ENCODE data around the gene ZNF236. TPM values are rescaled to one million over a fixed set of nuclear protein-coding genes. Genes with fewer than 3 reads are reported as not detected.

ZNF236 gene
- total RNA-seq, 2 experiments from 2014 or later, result 14.4 to 15.6 TPM

DNA sequence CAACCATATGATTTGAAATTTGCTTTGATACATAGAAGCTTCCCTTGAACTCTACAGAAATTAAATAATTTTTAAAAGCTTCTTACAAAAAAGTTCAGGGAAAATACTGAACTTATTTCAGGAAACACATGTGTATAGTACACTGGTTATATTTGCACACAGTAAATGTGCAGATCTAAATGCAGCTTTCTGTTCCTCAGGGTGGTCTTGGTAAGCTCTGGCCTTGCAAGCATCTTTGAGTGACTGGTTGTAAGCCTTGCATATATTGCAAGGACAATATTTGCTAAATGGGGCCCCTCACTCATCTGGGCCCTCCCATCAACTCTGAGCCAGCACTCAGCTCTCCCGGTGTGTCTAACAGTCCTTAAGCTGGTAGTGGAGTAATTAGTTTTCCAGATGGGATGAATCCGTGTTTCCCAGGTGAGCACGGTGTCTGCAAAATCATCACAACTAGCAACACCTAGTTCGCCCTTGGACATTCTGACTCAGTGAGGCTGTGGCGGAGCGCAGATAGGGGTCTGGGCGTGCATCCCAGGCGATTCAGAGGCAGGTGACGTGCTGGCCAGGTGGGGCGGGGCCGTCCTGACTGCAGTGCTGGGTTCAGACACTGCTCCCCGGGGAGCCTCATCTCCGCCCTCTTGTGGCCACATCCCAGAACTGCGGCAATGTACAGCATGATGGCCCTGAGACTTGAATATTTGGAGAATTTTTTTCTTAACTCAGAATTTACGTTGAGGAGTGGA lies 160.7 kb downstream of the ZNF236 start:
- peak; percentile 94 for DNase-seq
- intact Hi-C loops (cut with micrococcal nuclease), result loop anchor here (1.0 kb wide), 3 partner anchors 61 to 181 kb away; no protein-coding TSS in a partner anchor
- ChIA-PET POLR2A (interaction anchor here (0.5 kb wide), 1 partner anchor 163 kb away, joined by 3 read pairs; no protein-coding TSS in a partner anchor), CTCF (interaction anchor here (0.6 to 8.5 kb wide), 34 partner anchors 9 to 668 kb away, joined by 3 to 119 read pairs (median 4); no protein-coding TSS in a partner anchor)
- Mint-ChIP-seq H3K4me1 (ENCODE audit: low read depth) (peaks cover 4% of the 10 kb centered on the region), H3K9me3 (no peaks in the 10 kb centered on the region), H3K36me3 (no peaks in the 10 kb centered on the region), H3K4me3 (no peak overlapping the region), H3K27me3 (no peaks in the 10 kb centered on the region), H3K27ac (no peak overlapping the region)

- CTCF ChIA-PET, result interaction anchor here (0.6 to 8.5 kb wide), 29 partner anchors 8 to 667 kb away, joined by 3 to 119 read pairs (median 4); no protein-coding TSS in a partner anchor
- Mint-ChIP-seq H3K27ac (no peak overlapping the region), H3K9me3 (no peaks in the 10 kb centered on the region), H3K27me3 (no peaks in the 10 kb centered on the region), H3K36me3 (no peaks in the 10 kb centered on the region), H3K4me1 (ENCODE audit: low read depth) (peaks cover 4% of the 10 kb centered on the region), H3K4me3 (no peak overlapping the region)
- POLR2A ChIA-PET, result interaction anchor here (0.5 kb wide), 1 partner anchor 163 kb away, joined by 3 read pairs; no protein-coding TSS in a partner anchor
- intact Hi-C loops (cut with micrococcal nuclease), result loop anchor here (1.0 kb wide), 3 partner anchors 61 to 181 kb away; no protein-coding TSS in a partner anchor
- DNase-seq, result no peak
Measured at GRCh38 chr18:76983613-76984051, 161.3 kb downstream of the ZNF236 start.

DNA sequence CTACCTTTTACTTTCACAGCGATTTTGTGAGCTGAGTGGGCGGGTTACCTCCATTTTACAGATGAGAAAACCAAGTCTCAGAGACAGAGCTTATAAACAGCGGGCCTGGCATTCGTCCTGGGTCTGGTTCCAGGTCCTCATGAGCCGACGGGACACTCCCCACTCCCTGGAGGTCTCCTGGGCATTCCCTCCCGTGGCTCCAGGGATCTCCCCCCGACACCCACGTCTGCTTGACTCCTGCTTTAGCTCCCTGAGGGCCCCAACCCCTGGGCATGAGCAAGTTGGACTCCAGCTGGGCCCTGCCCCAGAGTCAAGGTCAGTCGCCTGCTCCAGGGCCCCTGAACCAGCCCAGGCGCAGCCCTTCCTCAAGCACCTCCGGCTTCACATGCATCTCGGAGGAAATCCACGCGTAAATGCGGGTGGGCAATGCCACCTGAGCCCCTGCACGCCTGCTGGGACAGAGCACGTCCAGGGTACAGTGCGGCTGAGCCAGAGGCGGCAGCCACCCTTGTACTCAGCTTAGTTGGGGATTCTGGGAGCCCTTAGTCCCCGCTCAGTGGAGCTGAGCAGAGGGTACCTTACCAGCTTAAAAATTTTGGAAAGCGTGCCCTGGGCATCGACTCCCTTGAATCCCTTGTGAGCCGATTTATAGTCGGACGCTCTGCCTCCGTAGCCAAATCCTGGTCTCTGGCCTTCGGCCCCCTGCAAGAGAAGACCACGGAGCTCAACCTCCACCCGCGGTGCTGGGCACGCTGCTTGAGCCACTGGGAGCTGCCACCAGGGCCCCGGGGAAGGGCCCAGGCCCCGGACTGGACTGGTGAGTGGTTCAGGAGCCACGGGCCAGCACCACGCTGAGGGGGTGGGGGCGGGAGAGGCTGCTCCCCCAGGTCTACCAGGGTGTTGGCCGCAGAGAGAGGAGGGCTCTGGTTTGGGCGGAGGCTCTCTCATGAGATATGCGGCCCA lies 162.1 kb downstream of the ZNF236 start:
- intact Hi-C loops (cut with micrococcal nuclease), result no loop called here
- DNase-seq, result no peak

GRCh38 chr18:76985156-76985950 lies 163.0 kb downstream of the ZNF236 start:
- intact Hi-C loops (cut with micrococcal nuclease), result no loop called here
- Mint-ChIP-seq H3K4me1 (ENCODE audit: low read depth) (peaks cover 4% of the 10 kb centered on the region), H3K4me3 (no peak overlapping the region), H3K27me3 (no peaks in the 10 kb centered on the region), H3K27ac (no peak overlapping the region), H3K36me3 (no peaks in the 10 kb centered on the region), H3K9me3 (no peaks in the 10 kb centered on the region)
- CTCF ChIA-PET, result interaction anchor here (0.9 to 8.5 kb wide), 7 partner anchors 10 to 226 kb away, joined by 3 to 119 read pairs (median 6); no protein-coding TSS in a partner anchor
- POLR2A ChIA-PET, result interaction anchor here (0.6 kb wide), 1 partner anchor 78 kb away, joined by 3 read pairs; no protein-coding TSS in a partner anchor
- no peak for DNase-seq

More for the DNA sequence above, 162.1 kb downstream of the ZNF236 start:
- Mint-ChIP-seq H3K27me3 (no peaks in the 10 kb centered on the region), H3K4me1 (ENCODE audit: low read depth) (peaks cover 4% of the 10 kb centered on the region), H3K9me3 (no peaks in the 10 kb centered on the region), H3K27ac (no peak overlapping the region), H3K36me3 (no peaks in the 10 kb centered on the region), H3K4me3 (no peak overlapping the region)
- POLR2A ChIA-PET, result no interaction called here
- CTCF ChIA-PET, result interaction anchor here (0.7 to 8.5 kb wide), 23 partner anchors 7 to 227 kb away, joined by 3 to 119 read pairs (median 4); no protein-coding TSS in a partner anchor

GRCh38 chr18:76985951-76986236 lies 163.5 kb downstream of the ZNF236 start:
- Mint-ChIP-seq H3K27me3 (no peaks in the 10 kb centered on the region), H3K4me1 (ENCODE audit: low read depth) (peaks cover 4% of the 10 kb centered on the region), H3K36me3 (no peaks in the 10 kb centered on the region), H3K27ac (no peak overlapping the region), H3K4me3 (no peak overlapping the region), H3K9me3 (no peaks in the 10 kb centered on the region)
- no peak for DNase-seq
- CTCF ChIA-PET, result interaction anchor here (1.2 to 8.5 kb wide), 3 partner anchors 64 to 183 kb away, joined by 3 to 119 read pairs (median 6); no protein-coding TSS in a partner anchor
- POLR2A ChIA-PET, result interaction anchor here (0.5 to 0.6 kb wide), 2 partner anchors 79 to 680 kb away, joined by 3 to 5 read pairs; no protein-coding TSS in a partner anchor
- intact Hi-C loops (cut with micrococcal nuclease), result no loop called here

GRCh38 chr18:76986406-76986805 lies 164.0 kb downstream of the ZNF236 start:
- H3K9me3 Mint-ChIP-seq, result no peaks in the 10 kb centered on the region
- no peak overlapping the region for H3K4me3 Mint-ChIP-seq
- no peak for DNase-seq
- intact Hi-C loops (cut with micrococcal nuclease), result no loop called here
- ChIA-PET CTCF (interaction anchor here (1.2 to 8.5 kb wide), 3 partner anchors 64 to 184 kb away, joined by 3 to 119 read pairs (median 6); no protein-coding TSS in a partner anchor), POLR2A (interaction anchor here (0.5 kb wide), 1 partner anchor 679 kb away, joined by 5 read pairs; no protein-coding TSS in a partner anchor)
- H3K27ac Mint-ChIP-seq, result no peak overlapping the region
- H3K4me1 Mint-ChIP-seq (ENCODE audit: low read depth), result peaks cover 4% of the 10 kb centered on the region
- no peaks in the 10 kb centered on the region for H3K36me3 Mint-ChIP-seq
- H3K27me3 Mint-ChIP-seq, result no peaks in the 10 kb centered on the region

GRCh38 chr18:76988031-76988826 lies 165.9 kb downstream of the ZNF236 start:
- POLR2A ChIA-PET, result no interaction called here
- intact Hi-C loops (cut with micrococcal nuclease), result no loop called here
- H3K27ac Mint-ChIP-seq, result no peak overlapping the region
- no peaks in the 10 kb centered on the region for H3K36me3 Mint-ChIP-seq
- peaks cover under 1% of the 10 kb centered on the region for H3K4me1 Mint-ChIP-seq (ENCODE audit: low read depth)
- H3K27me3 Mint-ChIP-seq, result no peaks in the 10 kb centered on the region
- no peaks in the 10 kb centered on the region for H3K9me3 Mint-ChIP-seq
- DNase-seq, result no peak
- CTCF ChIA-PET, result interaction anchor here (0.7 to 1.5 kb wide), 2 partner anchors 11 to 186 kb away, joined by 3 to 6 read pairs; no protein-coding TSS in a partner anchor
- no peak overlapping the region for H3K4me3 Mint-ChIP-seq

DNA sequence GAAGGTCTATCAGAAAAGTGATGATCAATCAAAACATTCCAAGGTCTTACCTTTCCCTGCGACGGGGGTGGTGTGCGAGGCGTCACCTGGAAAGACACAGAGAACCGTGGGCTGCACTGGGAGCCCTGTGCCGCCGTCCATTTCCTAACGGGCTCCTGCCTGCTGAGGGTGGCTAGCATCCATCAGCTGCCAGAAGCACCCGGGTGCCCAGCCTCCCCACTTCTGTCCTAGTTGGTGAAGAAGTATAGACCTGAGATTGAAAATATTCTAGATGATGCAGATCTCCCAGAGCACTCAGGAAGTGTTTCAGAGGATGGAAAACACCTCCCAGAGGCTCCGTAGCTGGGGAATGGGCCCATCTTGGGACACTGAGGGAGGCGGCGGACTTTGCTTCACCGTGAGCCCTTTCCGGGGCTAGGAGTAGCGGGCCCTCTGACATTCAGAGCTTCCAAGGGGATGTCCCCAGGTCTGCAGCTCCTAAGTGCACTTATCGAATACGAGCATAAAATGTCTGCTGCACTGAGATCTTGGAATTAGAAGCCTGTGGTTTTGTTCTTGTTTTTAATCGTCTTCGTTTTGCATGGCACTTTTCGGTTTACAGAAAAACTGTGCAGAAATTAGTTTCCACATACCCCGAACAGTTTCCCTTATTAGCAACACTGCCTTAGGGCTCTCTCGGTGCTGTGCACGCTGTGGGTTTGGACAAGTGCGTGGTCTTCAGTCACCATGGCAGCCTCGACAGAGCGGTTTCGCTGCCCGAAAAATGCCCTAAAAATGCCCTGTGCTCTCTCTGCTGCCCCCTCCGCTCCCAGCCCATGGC lies 166.7 kb downstream of the ZNF236 start:
- no peaks in the 10 kb centered on the region for H3K4me1 Mint-ChIP-seq (ENCODE audit: low read depth)
- POLR2A ChIA-PET, result no interaction called here
- no peaks in the 10 kb centered on the region for H3K36me3 Mint-ChIP-seq
- DNase-seq, result no peak
- H3K9me3 Mint-ChIP-seq, result no peaks in the 10 kb centered on the region
- peak overlapping the region; percentile 30 for H3K27ac Mint-ChIP-seq
- intact Hi-C loops (cut with micrococcal nuclease), result no loop called here
- H3K4me3 Mint-ChIP-seq, result no peak overlapping the region
- no peaks in the 10 kb centered on the region for H3K27me3 Mint-ChIP-seq
- CTCF ChIA-PET, result interaction anchor here (1.1 to 1.5 kb wide), 2 partner anchors 10 to 187 kb away, joined by 3 to 6 read pairs; no protein-coding TSS in a partner anchor

- Mint-ChIP-seq H3K27ac (no peak overlapping the region), H3K36me3 (no peaks in the 10 kb centered on the region), H3K9me3 (no peaks in the 10 kb centered on the region), H3K27me3 (no peaks in the 10 kb centered on the region), H3K4me1 (ENCODE audit: low read depth) (no peaks in the 10 kb centered on the region), H3K4me3 (no peak overlapping the region)
- ChIA-PET CTCF (interaction anchor here (0.9 to 1.1 kb wide), 2 partner anchors 11 to 188 kb away, joined by 3 read pairs; no protein-coding TSS in a partner anchor), POLR2A (no interaction called here)
- no peak for DNase-seq
- intact Hi-C loops (cut with micrococcal nuclease), result no loop called here
Measured at GRCh38 chr18:76989647-76990190, 167.4 kb downstream of the ZNF236 start.
